Endothelial cell of umbilical vein (primary cell): ENCODE results near the gene NLN. TPM values are rescaled to one million over a fixed set of nuclear protein-coding genes. Genes with fewer than 3 reads are reported as not detected.

Experiments
- BruUV-seq: library from RNA; stranded (reverse); fragments of 400-500 nt; replicated peaks from 2 replicates; lab custom pipeline; 2021; lab: Mats Ljungman, UMichigan
- CTCF ChIA-PET: fragments of 300-600, 350-600 bp; sonication (Branson Sonifier 250); formaldehyde crosslinking; loops from one replicate; lab custom pipeline; 2021; ENCODE audit warnings: antibody characterized with exemption, inconsistent platforms; lab: Charles Lee
- POLR2A ChIA-PET: fragments of 300-600, 350-600 bp; sonication (Branson Sonifier 250); formaldehyde crosslinking; loops from one replicate; lab custom pipeline; 2021; ENCODE audit warnings: antibody characterized with exemption, inconsistent platforms; lab: Charles Lee
- DNase-seq: peaks from one replicate; pipeline ENCODE4 v3.0.0-alpha.2; 2011; ENCODE audit warnings: low read depth, low spot score
- FAIRE-seq: peaks from 2 replicates; lab custom pipeline; 2011; peaks lifted over from hg19 to GRCh38; lab: Jason Lieb, UNC
- H2AFZ ChIP-seq: 2 replicates; pipeline ENCODE4 v1.6.0; 2012; ENCODE audit warnings: low read depth, low read length, control low read depth, inconsistent platforms
- H3K27ac ChIP-seq: 2 replicates; pipeline ENCODE4 v1.5.1; 2011; ENCODE audit warnings: low read depth, mild to moderate bottlenecking, control low read depth, low read length, moderate library complexity; ENCODE audit not compliant: insufficient read depth
- H3K27me3 ChIP-seq, 2 experiments: 2 replicates each; pipeline versions ENCODE4 v1.6.0 to v1.6.1; 2011; ENCODE audit warnings: low read length in 2 of 2, mixed read lengths in 1 of 2; ENCODE audit not compliant: control insufficient read depth in 2 of 2, insufficient read depth in 2 of 2
- H3K36me3 ChIP-seq, 2 experiments: 2 replicates in 1 of 2; 3 replicates in 1 of 2; pipeline ENCODE4 v1.5.1; 2011; ENCODE audit warnings: low read length in 2 of 2, mild to moderate bottlenecking in 1 of 2, moderate library complexity in 1 of 2; ENCODE audit not compliant: control insufficient read depth in 2 of 2, insufficient read depth in 2 of 2; ENCODE audit errors: extremely low read depth in 1 of 2
- H3K4me1 ChIP-seq: 3 replicates; pipeline ENCODE4 v1.5.1; 2011; ENCODE audit warnings: mild to moderate bottlenecking, low read length; ENCODE audit not compliant: control insufficient read depth, insufficient read depth; ENCODE audit errors: extremely low read depth
- H3K4me2 ChIP-seq: 2 replicates; pipeline ENCODE4 v1.6.1; 2011; ENCODE audit warnings: low read length, control low read depth, mixed read lengths; ENCODE audit not compliant: insufficient read depth
- H3K4me3 ChIP-seq, 3 experiments: fragments of 200-600 bp in 1 of 3; sonication (generic), shearing (Covaris generic) in 1 of 3; replicated peaks in 1 of 3; 2 replicates each; pipeline ENCODE4 v1.5.1; 2011 to 2016; ENCODE audit warnings: control low read depth in 3 of 3, low read length in 3 of 3, mild to moderate bottlenecking in 2 of 3, inconsistent platforms in 1 of 3, low read depth in 1 of 3, moderate library complexity in 1 of 3; ENCODE audit not compliant: insufficient read depth in 1 of 3
- H3K79me2 ChIP-seq: 2 replicates; pipeline ENCODE4 v1.6.0; 2012; ENCODE audit warnings: low read length, inconsistent platforms; ENCODE audit not compliant: control insufficient read depth, insufficient read depth
- H3K9ac ChIP-seq: replicated peaks from 2 replicates; pipeline ENCODE3; 2011; ENCODE audit warnings: low read length, control low read depth; ENCODE audit not compliant: insufficient read depth; ENCODE audit errors: extremely low read depth
- H3K9me1 ChIP-seq: replicated peaks from 3 replicates; pipeline ENCODE4 v1.6.0; 2011; ENCODE audit warnings: mild to moderate bottlenecking, low read length; ENCODE audit not compliant: control insufficient read depth, insufficient read depth; ENCODE audit errors: extremely low read depth
- H3K9me3 ChIP-seq: replicated peaks from 2 replicates; pipeline ENCODE4 v1.5.1; 2012; ENCODE audit warnings: low read length, inconsistent platforms; ENCODE audit not compliant: control insufficient read depth, insufficient read depth
- H4K20me1 ChIP-seq: replicated peaks from 2 replicates; pipeline ENCODE3; 2011; ENCODE audit warnings: mild to moderate bottlenecking, low read length; ENCODE audit not compliant: control insufficient read depth, insufficient read depth; ENCODE audit errors: extremely low read depth
- EZH2 ChIP-seq: IDR thresholded peaks from 2 replicates; pipeline ENCODE4 v1.6.1; 2012; ENCODE audit warnings: borderline replicate concordance, low read depth, mild to moderate bottlenecking, moderate library complexity, low read length, inconsistent platforms; ENCODE audit not compliant: severe bottlenecking
- FOS ChIP-seq: IDR thresholded peaks from 2 replicates; pipeline ENCODE4 v1.6.1; 2011; ENCODE audit warnings: mild to moderate bottlenecking, low read length, moderate library complexity, borderline replicate concordance; ENCODE audit not compliant: insufficient read depth
- GATA2 ChIP-seq: IDR thresholded peaks from 2 replicates; pipeline ENCODE4 v1.7.0; 2011; ENCODE audit warnings: low read depth, mild to moderate bottlenecking, moderate library complexity, mixed read lengths, low read length; ENCODE audit not compliant: insufficient read length, insufficient read depth
- JUN ChIP-seq: IDR thresholded peaks from 2 replicates; pipeline ENCODE4 v1.6.1; 2011; ENCODE audit warnings: borderline replicate concordance, low read depth; ENCODE audit not compliant: insufficient read length, insufficient read depth
- MAX ChIP-seq: IDR thresholded peaks from 2 replicates; pipeline ENCODE4 v1.6.1; 2011; ENCODE audit not compliant: insufficient read depth, insufficient read length
- MYC ChIP-seq: IDR thresholded peaks from one replicate; pipeline ENCODE4 v1.6.1; 2011; ENCODE audit warnings: mild to moderate bottlenecking, low read depth, low read length
- POLR2A ChIP-seq: IDR thresholded peaks from 2 replicates; pipeline ENCODE4 v1.6.1; 2012; ENCODE audit warnings: low read depth, mild to moderate bottlenecking, control low read depth, low read length
- POLR2AphosphoS5 ChIP-seq: IDR thresholded peaks from 2 replicates; pipeline ENCODE4 v1.6.1; 2012; ENCODE audit warnings: low read depth, mild to moderate bottlenecking, control low read depth, low read length, moderate library complexity; ENCODE audit not compliant: insufficient read depth
- dilution Hi-C: fragments of 300-500 bp; cut with MboI; formaldehyde crosslinking; loops from one replicate; pipeline ENCODE4 v1.15.0; 2019; ENCODE audit warnings: low sequenced_read_pairs; ENCODE audit not compliant: extremely low pct_ligation_motif_present
- intact Hi-C: fragments of 100-400 bp; cut with micrococcal nuclease; formaldehyde crosslinking; loops from one replicate; pipeline ENCODE4 v1.10.0; 2022
- polyA plus RNA-seq, 4 experiments: library from polyadenylated mRNA; depleted of rRNA in 3 of 4; stranded (reverse) in 3 of 4; unstranded in 1 of 4; fragments of >200 nt; gene quantifications; 2 replicates each; pipeline versions ENCODE4 v1.2.1 to v1.2.3, GENCODE V29; 2011 to 2012; ENCODE audit warnings: missing spikeins in 1 of 4
- total RNA-seq: library from RNA; stranded (reverse); gene quantifications from 2 replicates; pipeline ENCODE4 v1.2.3, GENCODE V29; 2021
- TF ChIP-seq, protein P1 (sequence below), 2 donors: IDR thresholded peaks; 1 replicate in 1 of 2; 2 replicates in 1 of 2; pipeline ENCODE4 v1.5.1; 2011; ENCODE audit warnings: low read length in 2 of 2, mild to moderate bottlenecking in 2 of 2, moderate library complexity in 2 of 2, control low read depth in 1 of 2, inconsistent platforms in 1 of 2, low read depth in 1 of 2; ENCODE audit not compliant: insufficient read depth in 1 of 2; ENCODE audit errors: extremely low read depth in 1 of 2

Gene NLN
- total and polyA plus RNA-seq, 2 donors (not counting 3 experiments of a cell fraction or from before 2014, with no cell fraction given) = 14.2 to 63.3 TPM

DNA sequence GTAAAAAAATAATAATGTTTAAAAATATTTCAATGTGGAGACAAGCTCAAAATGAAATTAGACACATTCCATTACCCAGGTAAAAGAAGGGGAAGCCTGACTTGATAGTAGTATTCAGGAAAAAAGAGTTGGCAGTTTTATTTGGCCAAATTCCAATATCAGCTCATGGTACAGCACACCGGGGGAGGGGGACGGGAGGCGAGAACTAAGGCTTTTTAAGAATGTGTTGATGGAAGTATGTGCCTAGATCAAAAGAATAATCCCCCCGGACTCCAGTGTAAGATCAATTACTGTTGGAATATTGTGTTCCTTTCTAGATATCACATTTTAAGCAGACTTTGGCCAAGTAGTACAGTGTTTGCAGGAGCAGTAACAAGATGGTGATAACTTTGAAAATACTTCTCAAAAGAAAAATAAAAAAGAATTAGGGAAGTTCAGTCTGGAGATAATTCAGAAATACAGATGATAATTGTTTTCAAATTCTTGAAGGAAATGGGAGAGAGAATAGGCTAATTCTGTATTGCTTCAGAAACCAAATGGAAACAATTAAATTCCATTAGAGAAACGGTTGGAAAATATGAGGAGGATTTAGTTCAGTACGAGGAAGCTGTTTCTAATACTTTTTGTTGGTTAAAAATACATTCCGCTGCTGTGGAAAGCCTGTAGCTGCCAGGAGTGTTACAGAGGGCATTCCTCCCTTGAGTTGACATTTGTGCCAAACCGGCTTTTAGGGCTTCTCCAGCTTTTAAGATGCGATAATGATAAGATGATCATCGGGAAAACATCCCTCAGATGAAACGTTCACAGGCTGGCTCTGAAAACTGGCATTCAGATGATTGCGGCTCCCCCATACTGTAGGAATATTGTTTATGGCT lies 106.3 kb downstream of the NLN start:
- Histone ChIP-seq H4K20me1 (no peaks in the 10 kb centered on the region), H3K4me3 (no peak overlapping the region), H3K27me3 (no peaks in the 10 kb centered on the region), H3K9ac (no peak overlapping the region), H3K9me1 (no peaks in the 10 kb centered on the region), H3K27ac (no peak overlapping the region), H3K36me3 (no peaks in the 10 kb centered on the region), H3K4me1 (no peaks in the 10 kb centered on the region), H3K4me2 (no peak overlapping the region), H3K79me2 (no peaks in the 10 kb centered on the region), H2AFZ (no peak overlapping the region), H3K9me3 (no peaks in the 10 kb centered on the region)
- ChIA-PET POLR2A (no interaction called here), CTCF (interaction anchor here (0.7 to 1.3 kb wide), 2 partner anchors 16 to 32 kb away, joined by 3 read pairs; no protein-coding TSS in a partner anchor)
- DNase-seq = no peak
- no peak for TF ChIP-seq POLR2A
- TF ChIP-seq MAX = no peak
- TF ChIP-seq POLR2AphosphoS5 = no peak
- no peak for TF ChIP-seq GATA2
- TF ChIP-seq, protein P1, sequence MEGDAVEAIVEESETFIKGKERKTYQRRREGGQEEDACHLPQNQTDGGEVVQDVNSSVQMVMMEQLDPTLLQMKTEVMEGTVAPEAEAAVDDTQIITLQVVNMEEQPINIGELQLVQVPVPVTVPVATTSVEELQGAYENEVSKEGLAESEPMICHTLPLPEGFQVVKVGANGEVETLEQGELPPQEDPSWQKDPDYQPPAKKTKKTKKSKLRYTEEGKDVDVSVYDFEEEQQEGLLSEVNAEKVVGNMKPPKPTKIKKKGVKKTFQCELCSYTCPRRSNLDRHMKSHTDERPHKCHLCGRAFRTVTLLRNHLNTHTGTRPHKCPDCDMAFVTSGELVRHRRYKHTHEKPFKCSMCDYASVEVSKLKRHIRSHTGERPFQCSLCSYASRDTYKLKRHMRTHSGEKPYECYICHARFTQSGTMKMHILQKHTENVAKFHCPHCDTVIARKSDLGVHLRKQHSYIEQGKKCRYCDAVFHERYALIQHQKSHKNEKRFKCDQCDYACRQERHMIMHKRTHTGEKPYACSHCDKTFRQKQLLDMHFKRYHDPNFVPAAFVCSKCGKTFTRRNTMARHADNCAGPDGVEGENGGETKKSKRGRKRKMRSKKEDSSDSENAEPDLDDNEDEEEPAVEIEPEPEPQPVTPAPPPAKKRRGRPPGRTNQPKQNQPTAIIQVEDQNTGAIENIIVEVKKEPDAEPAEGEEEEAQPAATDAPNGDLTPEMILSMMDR (IDR thresholded peaks at IDR 0.05; ENCODE audit: extremely low read depth in 1 of 2, insufficient read depth in 1 of 2, low read depth in 1 of 2, low read length in 2 of 2) = no peak
- no peak for TF ChIP-seq EZH2
- TF ChIP-seq FOS = no peak
- TF ChIP-seq MYC = no peak
- TF ChIP-seq JUN = no peak
- intact Hi-C loops (no loop called here), dilution Hi-C loops (no loop called here)
- no peak for FAIRE-seq
- no TSS peak for BruUV-seq
